Activated CD4-positive, alpha-beta memory T cell treated with anti-CD3 and anti-CD28 coated beads, Interleukin-2, amount 10 ng/mL, durations not matched to agents 7 days and 5 days (primary cell): Measurements from ENCODE around the gene DYNC1LI1. TPM values are rescaled to one million over a fixed set of nuclear protein-coding genes. Genes with fewer than 3 reads are reported as not detected.
A peak's percentile ranks its signal among the peaks of the same experiment; 100 is the strongest.
"Not testable (repeated sequence)": the region's sequence is repeated elsewhere in the genome, so short reads cannot be mapped to it uniquely, and the experiment has no call there.

ENCODE experiments used
- CTCF ChIA-PET: fragments of 350-600 bp; sonication (Branson Sonifier 250); formaldehyde crosslinking; loops from one replicate; lab custom pipeline; 2021; ENCODE audit warnings: antibody characterized with exemption, inconsistent platforms; lab: Charles Lee
- POLR2A ChIA-PET: fragments of 350-600 bp; sonication (Branson Sonifier 250); formaldehyde crosslinking; loops from one replicate; lab custom pipeline; 2021; ENCODE audit warnings: antibody characterized with exemption; lab: Charles Lee
- DNase-seq: peaks from one replicate; pipeline ENCODE4 v3.0.0-alpha.2; 2020
- H3K27ac Mint-ChIP-seq: one replicate; pipeline ENCODE4 v1.8.0; 2021; ENCODE audit warnings: mild to moderate bottlenecking, mixed read lengths
- H3K27me3 Mint-ChIP-seq: one replicate; pipeline ENCODE4 v1.8.0; 2021; ENCODE audit warnings: mixed read lengths
- H3K36me3 Mint-ChIP-seq: one replicate; pipeline ENCODE4 v1.8.0; 2021; ENCODE audit warnings: low read depth, mixed read lengths
- H3K4me1 Mint-ChIP-seq: one replicate; pipeline ENCODE4 v1.8.0; 2021; ENCODE audit warnings: mixed read lengths
- H3K4me3 Mint-ChIP-seq: one replicate; pipeline ENCODE4 v1.8.0; 2021; ENCODE audit warnings: mild to moderate bottlenecking, mixed read lengths
- H3K9me3 Mint-ChIP-seq: one replicate; pipeline ENCODE4 v1.8.0; 2021; ENCODE audit warnings: mixed read lengths
- total RNA-seq, 2 experiments: library from RNA; stranded (reverse); gene quantifications; one replicate each; pipeline ENCODE4 v1.2.3, GENCODE V29; 2021

DYNC1LI1 gene
- total RNA-seq, 2 experiments from 2014 or later, result 29.7 to 31.7 TPM

DNA sequence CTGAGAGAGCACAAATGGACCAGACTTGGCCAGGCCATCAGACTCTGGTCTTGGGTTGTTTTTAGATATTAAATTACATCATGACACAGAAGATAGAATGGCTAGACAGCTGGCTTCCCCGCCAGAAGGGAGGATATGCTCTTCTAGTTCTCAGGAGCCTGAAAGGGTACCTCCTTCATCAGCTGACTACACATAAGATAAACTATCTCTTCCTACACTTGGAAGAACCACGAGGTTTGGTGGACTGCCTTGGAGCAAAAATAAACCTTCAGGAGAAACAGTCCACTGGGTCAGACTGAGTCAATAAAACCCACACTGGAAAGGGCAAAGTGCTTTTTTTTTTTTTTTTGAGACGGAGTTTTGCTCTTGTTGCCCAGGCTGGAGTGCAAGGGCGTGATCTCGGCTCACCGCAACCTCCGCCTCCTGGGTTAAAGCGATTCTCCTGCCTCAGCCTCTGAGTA lies 26.3 kb upstream of the DYNC1LI1 start:
- no peaks in the 10 kb centered on the region for H3K4me1 Mint-ChIP-seq
- POLR2A ChIA-PET, result no interaction called here
- DNase-seq, result no peak
- CTCF ChIA-PET, result no interaction called here
- H3K27ac Mint-ChIP-seq, result no peak overlapping the region
- no peaks in the 10 kb centered on the region for H3K9me3 Mint-ChIP-seq
- no peak overlapping the region for H3K4me3 Mint-ChIP-seq
- H3K27me3 Mint-ChIP-seq, result peaks cover 19% of the 10 kb centered on the region
- no peaks in the 10 kb centered on the region for H3K36me3 Mint-ChIP-seq

DNA sequence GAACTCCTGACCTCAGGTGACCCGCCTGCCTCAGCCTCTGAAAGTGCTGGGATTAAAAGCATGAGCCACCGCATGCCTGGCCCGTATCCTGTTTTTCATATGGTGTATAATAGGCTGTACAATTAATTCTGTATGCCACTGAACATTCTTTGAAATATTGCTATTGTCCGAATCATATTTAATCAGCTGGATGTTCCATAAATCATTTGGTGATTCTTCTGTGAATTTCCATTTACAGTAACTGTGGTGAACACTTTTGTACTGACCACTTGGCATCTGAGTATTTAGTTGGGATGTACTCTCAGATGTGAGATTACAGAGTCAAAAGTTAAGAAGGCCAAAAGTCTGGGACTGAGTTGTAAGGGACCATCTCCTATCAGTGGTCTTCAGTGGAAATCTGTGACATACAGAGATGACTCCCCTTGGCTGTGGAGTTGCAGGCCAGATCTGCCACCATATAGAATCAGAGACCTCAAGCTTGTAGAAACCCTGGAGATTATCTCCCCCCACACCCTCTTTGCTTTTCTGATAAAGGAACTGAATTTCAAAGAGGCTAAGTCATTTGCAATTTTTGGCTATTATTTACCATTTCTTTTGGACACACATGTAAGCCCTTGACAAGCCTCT lies 25.7 kb upstream of the DYNC1LI1 start:
- ChIA-PET CTCF (no interaction called here), POLR2A (no interaction called here)
- Mint-ChIP-seq H3K9me3 (no peaks in the 10 kb centered on the region), H3K4me1 (no peaks in the 10 kb centered on the region), H3K4me3 (no peak overlapping the region), H3K27ac (no peak overlapping the region), H3K27me3 (peaks cover 16% of the 10 kb centered on the region), H3K36me3 (no peaks in the 10 kb centered on the region)
- DNase-seq, result no peak

DNA sequence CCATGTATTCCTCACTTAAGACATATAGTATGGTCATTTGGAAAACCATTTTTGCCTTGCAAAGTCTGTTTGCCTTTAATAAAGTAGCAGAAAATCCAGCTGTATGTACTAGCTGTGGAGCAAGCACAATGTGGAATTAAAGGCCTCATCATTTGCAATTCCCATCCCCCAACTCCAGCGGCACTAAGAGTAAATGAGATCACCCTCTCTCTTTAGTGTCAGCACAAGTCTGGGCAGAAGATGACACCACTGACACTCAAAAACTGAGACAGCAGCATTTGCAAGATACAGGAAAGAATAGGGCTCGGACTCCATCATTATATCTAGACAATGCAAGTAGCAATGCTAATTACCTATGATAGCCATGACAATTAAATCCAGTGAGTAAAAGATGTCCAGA lies 24.7 kb upstream of the DYNC1LI1 start:
- POLR2A ChIA-PET, result no interaction called here

DNA sequence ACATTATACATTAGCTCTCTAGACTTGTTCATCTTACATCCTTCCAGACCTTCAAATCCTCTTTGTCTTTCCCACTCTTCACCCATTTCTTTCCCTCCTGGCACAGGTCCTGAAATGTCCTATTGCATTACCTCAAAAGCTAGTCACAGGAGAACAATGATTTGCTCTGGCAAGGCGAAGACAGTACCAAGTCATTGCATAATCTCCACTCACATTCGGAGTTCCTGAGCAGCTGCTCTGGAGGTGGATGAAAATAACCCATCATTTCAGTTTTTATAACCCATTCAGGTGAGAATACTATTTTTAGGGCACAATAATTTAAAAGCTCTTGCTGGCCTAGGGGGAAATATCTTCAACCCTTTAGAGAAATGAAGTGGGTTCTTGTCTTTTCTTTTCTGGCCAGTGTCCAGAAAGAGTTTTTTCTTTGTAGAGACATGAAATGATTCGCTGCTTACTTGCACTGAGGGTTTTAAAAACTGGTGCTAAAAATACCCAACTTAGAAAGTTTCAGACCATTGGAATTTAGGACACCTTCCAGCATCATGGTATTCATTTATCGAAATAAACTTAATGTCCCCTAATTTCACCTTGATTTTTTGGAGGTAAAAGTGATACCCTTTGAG lies 23.4 kb upstream of the DYNC1LI1 start:
- Mint-ChIP-seq H3K4me3 (no peak overlapping the region), H3K27ac (no peak overlapping the region), H3K9me3 (no peaks in the 10 kb centered on the region), H3K36me3 (no peaks in the 10 kb centered on the region), H3K4me1 (no peaks in the 10 kb centered on the region), H3K27me3 (peaks cover 12% of the 10 kb centered on the region)
- ChIA-PET CTCF (no interaction called here), POLR2A (no interaction called here)
- DNase-seq, result no peak

More for the DNA sequence above, 24.7 kb upstream of the DYNC1LI1 start:
- Mint-ChIP-seq H3K4me1 (no peaks in the 10 kb centered on the region), H3K27me3 (peaks cover 16% of the 10 kb centered on the region), H3K36me3 (no peaks in the 10 kb centered on the region), H3K4me3 (no peak overlapping the region), H3K27ac (no peak overlapping the region), H3K9me3 (no peaks in the 10 kb centered on the region)
- DNase-seq, result no peak
- CTCF ChIA-PET, result no interaction called here

DNA sequence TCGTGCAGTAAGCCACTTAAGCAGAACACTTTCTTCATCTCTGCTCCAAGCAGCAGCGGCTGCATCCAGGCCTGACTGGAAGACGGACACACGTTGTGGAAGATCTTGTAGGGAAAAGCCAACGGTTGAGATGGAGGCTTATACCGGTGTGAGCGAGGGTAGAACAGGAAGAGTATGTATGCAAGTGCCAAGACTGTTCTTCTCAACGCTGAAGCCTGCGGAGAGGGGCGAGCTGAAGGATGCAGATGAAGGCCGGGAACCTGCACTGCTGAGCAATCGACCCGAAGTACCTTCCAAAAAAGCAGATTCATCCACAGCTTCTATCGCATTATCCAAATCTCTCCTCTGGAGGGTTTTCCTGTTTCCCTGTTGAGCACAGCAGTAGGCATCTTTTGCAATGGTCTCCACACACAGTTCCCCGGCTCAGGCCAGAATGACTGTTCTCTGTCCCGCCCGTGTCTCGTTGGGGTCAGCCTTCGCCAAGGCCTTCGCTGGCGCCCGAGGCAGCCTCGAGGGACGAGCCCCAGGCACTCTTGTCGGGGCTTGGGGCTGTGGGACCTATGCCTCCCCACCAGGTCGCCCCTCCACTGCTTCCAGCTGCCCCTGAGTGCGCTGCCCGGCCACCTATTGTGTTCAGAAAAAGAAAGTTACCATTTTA lies 22.2 kb upstream of the DYNC1LI1 start:
- H3K9me3 Mint-ChIP-seq, result no peaks in the 10 kb centered on the region
- H3K4me3 Mint-ChIP-seq, result no peak overlapping the region
- CTCF ChIA-PET, result no interaction called here
- no peak for DNase-seq
- no peak overlapping the region for H3K27ac Mint-ChIP-seq
- no peaks in the 10 kb centered on the region for H3K4me1 Mint-ChIP-seq
- POLR2A ChIA-PET, result no interaction called here
- H3K36me3 Mint-ChIP-seq, result no peaks in the 10 kb centered on the region
- H3K27me3 Mint-ChIP-seq, result peaks cover 14% of the 10 kb centered on the region

DNA sequence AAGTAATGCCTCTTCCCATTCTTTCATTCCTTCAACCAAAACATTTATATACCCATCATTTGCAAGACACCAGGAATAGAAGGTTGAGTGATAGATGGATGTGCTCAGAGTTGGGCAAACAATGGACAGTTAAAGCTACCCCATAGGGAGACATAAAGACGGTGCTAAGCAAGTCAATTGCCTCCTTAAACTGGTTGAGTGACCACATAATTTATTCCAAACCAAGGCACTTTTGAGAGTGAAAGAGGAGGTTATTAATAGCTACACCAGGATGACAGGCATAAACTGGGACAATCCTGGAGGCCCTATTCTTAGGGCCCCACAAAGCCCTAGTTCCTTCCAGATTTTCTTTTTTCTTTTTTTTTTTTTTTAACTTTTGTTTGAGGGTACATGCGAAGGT lies 21.4 kb upstream of the DYNC1LI1 start:
- H3K4me1 Mint-ChIP-seq, result no peaks in the 10 kb centered on the region
- POLR2A ChIA-PET, result no interaction called here
- no peaks in the 10 kb centered on the region for H3K9me3 Mint-ChIP-seq
- no peak for DNase-seq
- H3K4me3 Mint-ChIP-seq, result no peak overlapping the region
- no peaks in the 10 kb centered on the region for H3K36me3 Mint-ChIP-seq
- CTCF ChIA-PET, result no interaction called here
- H3K27ac Mint-ChIP-seq, result no peak overlapping the region
- peaks cover 14% of the 10 kb centered on the region for H3K27me3 Mint-ChIP-seq

DNA sequence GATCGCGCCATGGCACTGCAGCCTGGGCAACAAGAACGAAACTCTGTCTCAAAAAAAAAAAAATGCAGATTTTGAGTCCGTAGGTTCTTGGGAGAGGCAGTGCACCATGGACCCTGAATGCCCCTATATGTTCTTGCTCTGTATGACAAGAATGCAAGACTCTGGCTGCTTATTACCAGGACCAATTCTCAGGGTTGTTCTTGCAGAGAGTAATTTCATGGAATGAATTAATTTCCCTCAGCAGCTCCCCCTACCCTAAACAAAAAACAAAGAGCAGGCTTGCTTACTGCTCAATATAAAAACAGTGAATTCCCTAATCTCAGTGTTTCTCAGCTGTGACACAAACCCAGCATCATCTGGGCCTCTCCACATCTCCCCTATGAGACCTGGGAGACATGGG lies 20.5 kb upstream of the DYNC1LI1 start:
- no peaks in the 10 kb centered on the region for H3K4me1 Mint-ChIP-seq
- no peaks in the 10 kb centered on the region for H3K9me3 Mint-ChIP-seq
- POLR2A ChIA-PET, result no interaction called here
- no peak overlapping the region for H3K4me3 Mint-ChIP-seq
- peaks cover 8% of the 10 kb centered on the region for H3K27me3 Mint-ChIP-seq
- no peaks in the 10 kb centered on the region for H3K36me3 Mint-ChIP-seq
- CTCF ChIA-PET, result no interaction called here
- no peak for DNase-seq
- H3K27ac Mint-ChIP-seq, result no peak overlapping the region

DNA sequence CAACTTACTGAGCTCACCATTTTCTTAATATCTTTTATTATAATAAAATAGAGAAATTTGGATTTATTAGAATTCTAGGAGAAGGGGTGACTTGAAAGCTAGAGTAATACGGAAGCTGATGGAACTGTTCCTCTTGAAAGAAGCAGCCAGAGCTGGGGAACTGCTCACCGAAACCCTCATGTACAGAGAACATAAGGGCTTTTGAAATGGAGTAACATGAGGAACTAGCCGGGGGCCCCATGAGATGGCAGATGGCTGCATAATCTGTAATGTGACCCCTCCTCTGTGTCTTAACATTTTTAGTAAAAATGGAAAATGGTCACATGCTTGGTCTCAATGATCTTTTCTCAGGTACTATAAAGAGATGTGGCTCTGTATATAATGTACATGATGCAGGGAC lies 15.7 kb upstream of the DYNC1LI1 start:
- Mint-ChIP-seq H3K36me3 (no peaks in the 10 kb centered on the region), H3K27ac (no peak overlapping the region), H3K4me1 (no peaks in the 10 kb centered on the region), H3K4me3 (no peak overlapping the region), H3K27me3 (peaks cover 6% of the 10 kb centered on the region), H3K9me3 (no peaks in the 10 kb centered on the region)
- DNase-seq, result no peak
- CTCF ChIA-PET, result interaction anchor here (0.7 kb wide), 2 partner anchors 359 to 1145 kb away, joined by 4 read pairs; no protein-coding TSS in a partner anchor
- POLR2A ChIA-PET, result no interaction called here

DNA sequence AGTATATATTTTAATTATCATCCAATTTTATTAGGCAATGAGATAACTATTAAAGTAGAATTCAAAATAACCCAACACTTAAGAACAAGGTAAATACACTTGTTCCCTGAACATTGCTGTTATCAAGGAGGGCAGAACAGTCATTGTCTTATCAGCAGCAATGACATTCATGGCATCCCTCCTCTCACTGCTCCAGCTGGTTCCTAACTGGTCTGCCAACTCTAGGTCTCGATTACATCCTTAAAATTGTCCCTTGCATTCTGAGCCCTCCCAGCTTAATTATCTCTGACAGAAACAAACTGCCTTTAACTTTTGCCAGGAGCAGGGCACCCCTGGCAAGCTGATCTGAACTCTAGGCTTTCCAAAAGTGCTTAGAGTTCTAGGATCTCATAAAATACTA lies 14.0 kb upstream of the DYNC1LI1 start:
- DNase-seq, result no peak
- POLR2A ChIA-PET, result no interaction called here
- Mint-ChIP-seq H3K27me3 (peaks cover 6% of the 10 kb centered on the region), H3K36me3 (no peaks in the 10 kb centered on the region), H3K27ac (no peak overlapping the region), H3K4me3 (no peak overlapping the region), H3K4me1 (no peaks in the 10 kb centered on the region), H3K9me3 (no peaks in the 10 kb centered on the region)
- CTCF ChIA-PET, result no interaction called here

DNA sequence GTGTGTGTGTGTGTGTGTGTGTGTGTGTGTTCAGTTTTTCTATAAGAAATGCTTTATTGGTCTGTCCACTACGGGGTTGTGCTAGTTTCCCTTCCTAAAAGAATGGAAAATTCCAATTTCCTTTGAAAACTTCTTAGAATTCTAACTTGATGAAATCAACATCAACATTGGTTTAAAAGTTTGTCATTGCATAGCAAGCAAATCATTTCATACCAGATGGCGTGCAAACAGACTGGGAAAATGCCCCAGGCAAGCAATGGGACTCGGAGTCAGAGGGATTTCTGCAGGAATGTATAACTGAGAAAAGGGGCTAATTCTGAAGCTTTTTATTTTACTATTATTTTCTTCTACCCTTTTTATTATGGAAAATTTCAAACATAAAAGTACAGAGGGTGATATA lies 13.1 kb upstream of the DYNC1LI1 start:
- Mint-ChIP-seq H3K36me3 (no peaks in the 10 kb centered on the region), H3K4me1 (peaks cover 2% of the 10 kb centered on the region), H3K27me3 (peaks cover 4% of the 10 kb centered on the region), H3K27ac (no peak overlapping the region), H3K9me3 (no peaks in the 10 kb centered on the region), H3K4me3 (no peak overlapping the region)
- DNase-seq, result no peak
- ChIA-PET CTCF (interaction anchor here (1.0 kb wide), 1 partner anchor 60 kb away, joined by 7 read pairs; no protein-coding TSS in a partner anchor), POLR2A (no interaction called here)

DNA sequence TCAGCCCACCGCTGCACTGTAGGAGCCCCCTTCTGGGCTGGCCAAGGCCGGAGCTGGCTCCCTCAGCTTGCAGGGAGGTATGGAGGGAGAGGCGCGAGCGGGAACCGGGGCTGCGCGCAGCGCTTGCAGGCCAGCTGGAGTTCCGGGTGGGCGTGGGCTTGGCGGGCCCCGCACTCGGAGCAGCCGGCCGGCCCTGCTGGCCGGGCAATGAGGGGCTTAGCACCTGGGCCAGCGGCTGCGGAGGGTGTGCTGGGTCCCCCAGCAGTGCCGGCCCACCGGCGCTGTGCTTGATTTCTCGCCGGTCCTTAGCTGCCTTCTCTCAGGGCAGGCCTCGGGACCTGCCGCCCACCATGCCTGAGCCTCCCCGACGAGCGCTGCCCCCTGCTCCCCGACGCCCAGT lies 8.0 kb upstream of the DYNC1LI1 start:
- peaks cover 13% of the 10 kb centered on the region for H3K4me1 Mint-ChIP-seq
- not testable (repeated sequence) for DNase-seq, H3K27me3 Mint-ChIP-seq, H3K36me3 Mint-ChIP-seq, H3K27ac Mint-ChIP-seq, H3K9me3 Mint-ChIP-seq, H3K4me3 Mint-ChIP-seq
- POLR2A ChIA-PET, result interaction anchor here (1.5 kb wide), 1 partner anchor 19 kb away, joined by 4 read pairs; no protein-coding TSS in a partner anchor
- CTCF ChIA-PET, result interaction anchor here (0.9 to 1.0 kb wide), 2 partner anchors 9 to 203 kb away, joined by 3 to 4 read pairs; no protein-coding TSS in a partner anchor

DNA sequence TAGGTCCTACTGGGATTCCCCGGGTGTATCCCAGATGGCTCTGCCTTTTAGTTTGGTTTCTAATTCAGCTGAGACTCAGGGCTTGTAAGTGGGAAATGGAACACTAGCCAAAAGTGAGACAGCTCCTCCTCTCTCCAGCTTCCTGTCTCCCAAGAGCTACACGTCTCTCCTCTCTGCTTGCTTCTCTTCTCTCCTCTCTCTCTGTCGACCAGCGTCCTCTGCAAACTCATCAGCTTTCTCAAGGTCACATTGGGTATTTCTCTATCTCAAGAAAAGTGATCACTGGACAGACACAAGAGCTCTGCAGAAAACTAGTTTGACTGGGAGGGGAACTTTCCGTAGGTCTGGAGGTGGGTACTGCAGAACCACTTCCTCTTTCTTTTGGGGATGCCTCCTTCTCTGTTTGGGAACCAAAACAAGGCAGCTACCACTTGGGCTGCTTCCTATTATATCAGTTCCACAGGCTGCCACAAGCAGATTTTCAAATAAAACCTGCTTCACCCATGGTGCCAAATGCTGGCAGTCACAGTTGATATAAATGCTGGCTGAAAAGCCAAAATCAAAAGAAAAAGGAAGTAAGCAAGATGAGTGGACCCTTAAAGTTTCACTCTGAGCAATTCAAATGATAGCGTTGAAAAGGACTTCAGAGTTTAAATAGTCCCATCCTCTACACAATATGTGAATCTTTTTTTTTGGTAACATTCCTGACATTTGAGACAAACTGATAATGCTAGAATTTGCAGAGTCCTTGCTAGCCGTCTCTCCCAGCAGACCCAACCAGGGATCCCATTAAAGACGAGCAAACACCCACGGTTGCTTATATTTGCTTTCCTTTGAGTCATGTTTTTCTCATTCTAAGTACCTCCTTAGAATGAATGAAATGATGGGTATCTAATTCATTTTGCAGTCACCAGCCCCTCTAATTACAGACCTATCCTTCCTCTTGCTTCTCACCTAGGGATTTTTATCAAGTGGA lies 7.2 kb upstream of the DYNC1LI1 start:
- no peaks in the 10 kb centered on the region for H3K9me3 Mint-ChIP-seq
- peak overlapping the region; percentile 74 for H3K27ac Mint-ChIP-seq
- ChIA-PET POLR2A (interaction anchor here (0.6 to 1.5 kb wide), 3 partner anchors 8 to 327 kb away, joined by 3 to 4 read pairs (median 4); no protein-coding TSS in a partner anchor), CTCF (interaction anchor here (0.7 to 0.9 kb wide), 2 partner anchors 12 to 204 kb away, joined by 3 read pairs; no protein-coding TSS in a partner anchor)
- no peaks in the 10 kb centered on the region for H3K27me3 Mint-ChIP-seq
- DNase-seq, result peak; percentile 18
- H3K4me1 Mint-ChIP-seq, result peaks cover 13% of the 10 kb centered on the region
- no peaks in the 10 kb centered on the region for H3K36me3 Mint-ChIP-seq
- H3K4me3 Mint-ChIP-seq, result peak overlapping the region; percentile 55
